SK-N-SH (cell line): Measurements from ENCODE around the gene HRH1. TPM values are rescaled to one million over a fixed set of nuclear protein-coding genes. Genes with fewer than 3 reads are reported as not detected.

Source experiments
- CTCF ChIA-PET: fragments of 300-600, 350-600 bp; formaldehyde crosslinking; extraction: SDS; loops from one replicate; lab custom pipeline; 2021; lab: Yijun Ruan, JAX
- POLR2A ChIA-PET: fragments of 350-600 bp; sonication (Branson Sonifier 250); formaldehyde crosslinking; extraction: SDS; loops from one replicate; lab custom pipeline; 2020; ENCODE audit warnings: antibody characterized with exemption, inconsistent platforms; lab: Yijun Ruan, JAX
- DNase-seq: peaks from one replicate; pipeline ENCODE4 v3.0.0; 2012
- H2AFZ ChIP-seq: fragments of 200-600 bp; sonication (generic); 2 replicates; pipeline ENCODE4 v1.8.1; 2016; ENCODE audit warnings: antibody characterized with exemption, mild to moderate bottlenecking, low read depth
- H3F3A ChIP-seq: fragments of 200-600 bp; sonication (generic); replicated peaks from 2 replicates; pipeline ENCODE3; 2016; ENCODE audit warnings: antibody characterized with exemption, mild to moderate bottlenecking; ENCODE audit not compliant: insufficient read depth
- H3K27ac ChIP-seq, 2 experiments: fragments of 200-500 bp in 1 of 2; fragments of 200-600 bp in 1 of 2; sonication (Bioruptor generic) in 1 of 2; sonication (generic), shearing (Covaris generic) in 1 of 2; 2 replicates each; pipeline versions ENCODE4 v1.5.1 to v1.6.1; 2014 to 2016; ENCODE audit warnings: low read depth in 2 of 2, inconsistent platforms in 1 of 2, low read length in 1 of 2, mild to moderate bottlenecking in 1 of 2, mixed read lengths in 1 of 2
- H3K27me3 ChIP-seq: fragments of 200-600 bp; sonication (generic), shearing (Covaris generic); 2 replicates; pipeline ENCODE4 v1.6.1; 2016; ENCODE audit warnings: mixed run types; ENCODE audit not compliant: insufficient read depth
- H3K36me3 ChIP-seq, 2 experiments: fragments of 200-500 bp in 1 of 2; fragments of 200-600 bp in 1 of 2; sonication (Bioruptor generic) in 1 of 2; sonication (generic) in 1 of 2; replicated peaks in 1 of 2; 2 replicates each; pipeline versions ENCODE3 to v1.5.1; 2014 to 2016; ENCODE audit warnings: low read length in 1 of 2, mild to moderate bottlenecking in 1 of 2; ENCODE audit not compliant: insufficient read depth in 2 of 2, control insufficient read depth in 1 of 2
- H3K4me1 ChIP-seq, 2 experiments: fragments of 200-500 bp in 1 of 2; fragments of 200-600 bp in 1 of 2; sonication (Bioruptor generic) in 1 of 2; sonication (generic), shearing (Covaris generic) in 1 of 2; 2 replicates each; pipeline versions ENCODE4 v1.5.1 to v1.6.1; 2014 to 2016; ENCODE audit warnings: low read depth in 1 of 2, low read length in 1 of 2, mixed run types in 1 of 2; ENCODE audit not compliant: insufficient read depth in 2 of 2, control insufficient read depth in 1 of 2
- H3K4me2 ChIP-seq: fragments of 200-600 bp; sonication (generic), shearing (Covaris generic); 2 replicates; pipeline ENCODE4 v1.6.1; 2017; ENCODE audit warnings: mixed run types
- H3K4me3 ChIP-seq, 2 experiments: fragments of 200-500 bp in 1 of 2; fragments of 200-600 bp in 1 of 2; sonication (Bioruptor generic) in 1 of 2; sonication (generic), shearing (Covaris generic) in 1 of 2; 2 replicates each; pipeline versions ENCODE4 v1.5.1 to v1.8.1; 2014 to 2016; ENCODE audit warnings: low read depth in 2 of 2, inconsistent platforms in 1 of 2, low read length in 1 of 2, mild to moderate bottlenecking in 1 of 2, mixed read lengths in 1 of 2, moderate library complexity in 1 of 2
- H3K79me2 ChIP-seq: fragments of 200-600 bp; sonication (generic); 2 replicates; pipeline ENCODE4 v1.8.1; 2017; ENCODE audit warnings: mild to moderate bottlenecking; ENCODE audit not compliant: insufficient read depth
- H3K9ac ChIP-seq: fragments of 200-600 bp; sonication (generic); 2 replicates; pipeline ENCODE4 v1.6.1; 2017; ENCODE audit warnings: mixed run types
- H3K9me2 ChIP-seq: fragments of 200-600 bp; sonication (generic); 2 replicates; pipeline ENCODE4 v1.6.1; 2017; ENCODE audit warnings: mixed run types
- H3K9me3 ChIP-seq: fragments of 200-600 bp; sonication (generic); 2 replicates; pipeline ENCODE4 v1.6.1; 2017; ENCODE audit warnings: mixed run types, mild to moderate bottlenecking, moderate library complexity
- H4K20me1 ChIP-seq: fragments of 200-600 bp; sonication (generic); 2 replicates; pipeline ENCODE4 v1.6.1; 2017; ENCODE audit warnings: mild to moderate bottlenecking, mixed run types; ENCODE audit not compliant: insufficient read depth
- ELF1 ChIP-seq: IDR thresholded peaks from 2 replicates; pipeline ENCODE4 v1.4.0; 2012
- EP300 ChIP-seq, 2 experiments: IDR thresholded peaks; 2 replicates each; pipeline versions ENCODE4 v1.4.0 to v1.6.1; 2012; ENCODE audit warnings: borderline replicate concordance in 1 of 2, low read depth in 1 of 2, low read length in 1 of 2
- EZH2phosphoT487 ChIP-seq: fragments of 200-600 bp; sonication (generic); IDR thresholded peaks from 2 replicates; pipeline ENCODE4 v1.6.1; 2017; ENCODE audit warnings: low read depth, mixed run types, mild to moderate bottlenecking, antibody characterized with exemption, moderate library complexity, borderline replicate concordance
- FOSL2 ChIP-seq: IDR thresholded peaks from 2 replicates; pipeline ENCODE4 v1.4.0; 2012; ENCODE audit warnings: low read depth, mild to moderate bottlenecking, moderate library complexity, borderline replicate concordance
- FOXJ3 ChIP-seq: sonication (generic); formaldehyde crosslinking; IDR thresholded peaks from 2 replicates; pipeline ENCODE4 v1.5.1; 2020; ENCODE audit warnings: mild to moderate bottlenecking, missing genetic modification reagents
- FOXM1 ChIP-seq: IDR thresholded peaks from 2 replicates; pipeline ENCODE4 v1.4.0; 2012; ENCODE audit warnings: low read depth, mild to moderate bottlenecking
- GABPA ChIP-seq: IDR thresholded peaks from 2 replicates; pipeline ENCODE4 v1.4.0; 2012; ENCODE audit warnings: low read depth, mild to moderate bottlenecking
- GATA2 ChIP-seq: sonication (generic); formaldehyde crosslinking; IDR thresholded peaks from 2 replicates; pipeline ENCODE4 v1.5.0; 2020; ENCODE audit warnings: mild to moderate bottlenecking, missing genetic modification reagents
- IRF3 ChIP-seq: fragments of 150-350 bp; IDR thresholded peaks from 2 replicates; pipeline ENCODE4 v1.6.1; 2016; ENCODE audit warnings: mild to moderate bottlenecking, low read depth, low read length
- JUND ChIP-seq: IDR thresholded peaks from 2 replicates; pipeline ENCODE4 v1.4.0; 2012
- MAX ChIP-seq: IDR thresholded peaks from 2 replicates; pipeline ENCODE4 v1.4.0; 2012; ENCODE audit warnings: low read depth
- MEF2A ChIP-seq: IDR thresholded peaks from 2 replicates; pipeline ENCODE4 v1.4.0; 2012; ENCODE audit warnings: low read depth, borderline replicate concordance
- NFIC ChIP-seq: IDR thresholded peaks from 2 replicates; pipeline ENCODE4 v1.4.0; 2012; ENCODE audit warnings: borderline replicate concordance
- POLR2AphosphoS5 ChIP-seq: IDR thresholded peaks from 2 replicates; pipeline ENCODE4 v1.6.1; 2012; ENCODE audit warnings: low read depth, low read length
- RAD21 ChIP-seq: IDR thresholded peaks from 2 replicates; pipeline ENCODE4 v1.6.1; 2012; ENCODE audit warnings: mild to moderate bottlenecking, low read length
- RCOR1 ChIP-seq: fragments of 150-350 bp; IDR thresholded peaks from 2 replicates; pipeline ENCODE4 v1.6.1; 2017; ENCODE audit warnings: antibody characterized with exemption, low read length
- REST ChIP-seq: IDR thresholded peaks from 2 replicates; pipeline ENCODE4 v1.6.1; 2012; ENCODE audit warnings: mild to moderate bottlenecking, low read depth, low read length, moderate library complexity
- RXRA ChIP-seq: IDR thresholded peaks from 2 replicates; pipeline ENCODE4 v1.4.0; 2012; ENCODE audit warnings: low read depth, mild to moderate bottlenecking, borderline replicate concordance
- SIN3A ChIP-seq: IDR thresholded peaks from 2 replicates; pipeline ENCODE4 v1.6.1; 2012; ENCODE audit warnings: low read depth, mild to moderate bottlenecking, low read length, moderate library complexity, borderline replicate concordance
- SMC3 ChIP-seq: IDR thresholded peaks from 2 replicates; pipeline ENCODE4 v1.6.1; 2012; ENCODE audit warnings: low read depth, low read length, improper control_type of control experiment
- TAF1 ChIP-seq: IDR thresholded peaks from 2 replicates; pipeline ENCODE4 v1.6.1; 2012; ENCODE audit warnings: low read depth, mild to moderate bottlenecking, low read length, moderate library complexity, borderline replicate concordance
- TCF12 ChIP-seq: IDR thresholded peaks from 2 replicates; pipeline ENCODE4 v1.4.0; 2012
- TEAD4 ChIP-seq: IDR thresholded peaks from 2 replicates; pipeline ENCODE4 v1.4.0; 2012; ENCODE audit warnings: mild to moderate bottlenecking, borderline replicate concordance; ENCODE audit not compliant: insufficient read depth
- USF2 ChIP-seq: fragments of 150-350 bp; IDR thresholded peaks from 2 replicates; pipeline ENCODE4 v1.6.1; 2017; ENCODE audit warnings: antibody characterized with exemption, low read length, low read depth, borderline replicate concordance
- YY1 ChIP-seq: IDR thresholded peaks from 2 replicates; pipeline ENCODE4 v1.4.0; 2012; ENCODE audit warnings: low read depth, mild to moderate bottlenecking
- ZBTB33 ChIP-seq: IDR thresholded peaks from 2 replicates; pipeline ENCODE4 v1.4.0; 2012; ENCODE audit warnings: low read depth, borderline replicate concordance
- WGBS: methylation state at CpG from one replicate; pipeline ENCODE4 v1.1.6; 2017; ENCODE audit warnings: low lambda C conversion rate; 5-methylcytosine and 5-hydroxymethylcytosine counted together
- polyA plus RNA-seq, 3 experiments: library from polyadenylated mRNA; depleted of rRNA; stranded (reverse); fragments of >200 nt; gene quantifications; 2 replicates each; pipeline ENCODE4 v1.2.3, GENCODE V29; 2012

Gene HRH1
- polyA plus RNA-seq, 1 of the 3 experiments (the other 2 are of a cell fraction) = 6.2 TPM

GRCh38 chr3:11185564-11186317 is 31.4 kb downstream of the HRH1 start:
- Histone ChIP-seq H3K4me3 (no peak overlapping the region), H3K36me3 (no peaks in the 10 kb centered on the region), H2AFZ (no peak overlapping the region), H3F3A (peaks cover 24% of the 10 kb centered on the region), H3K9me2 (no peaks in the 10 kb centered on the region), H3K27me3 (no peaks in the 10 kb centered on the region), H3K4me2 (peak overlapping the region; percentile 59), H3K4me1 (peaks cover 14 to 20% of the 10 kb centered on the region in 2 experiments), H3K9ac (peak overlapping the region; percentile 23; the same call in 1 of the 2 replicates), H3K9me3 (no peaks in the 10 kb centered on the region), H4K20me1 (no peaks in the 10 kb centered on the region; the same call in 1 of the 2 replicates), H3K79me2 (peaks cover 97% of the 10 kb centered on the region), H3K27ac (peak overlapping the region; percentile 69 to 87)
- CTCF ChIA-PET = interaction anchor here (1.6 to 2.3 kb wide), 2 partner anchors 22 to 125 kb away, joined by 9 read pairs; no protein-coding TSS in a partner anchor
- POLR2A ChIA-PET = no interaction called here
- no peak for DNase-seq
- WGBS = 23% methylated on average over 10 of the region's 13 CpGs
- peak; percentile 80; the same call in 1 of the 2 replicates for TF ChIP-seq RXRA
- TF ChIP-seq EZH2phosphoT487 = no peak
- TF ChIP-seq YY1 = peak; percentile 36; the same call in 1 of the 2 replicates
- no peak for TF ChIP-seq REST
- TF ChIP-seq FOXJ3 (CRISPR knock-in tag) = no peak
- TF ChIP-seq RCOR1 = no peak
- TF ChIP-seq ZBTB33 = peak; percentile 40; the same call in 1 of the 2 replicates
- no peak for TF ChIP-seq SMC3
- TF ChIP-seq EP300 (IDR thresholded peaks at IDR 0.05; ENCODE audit: borderline replicate concordance in 1 of 2, low read depth in 1 of 2, low read length in 1 of 2) = peak in 1 of 2 experiments; percentile 86; a peak in 2 of 4 replicates
- TF ChIP-seq NFIC = peak; percentile 98
- no peak for TF ChIP-seq RAD21
- peak; percentile 91; the same call in 1 of the 2 replicates for TF ChIP-seq MEF2A
- no peak for TF ChIP-seq GABPA
- no peak for TF ChIP-seq TAF1
- peak; percentile 77; the same call in 1 of the 2 replicates for TF ChIP-seq POLR2AphosphoS5
- no peak for TF ChIP-seq FOXM1
- no peak for TF ChIP-seq ELF1
- TF ChIP-seq IRF3 = no peak
- peak; percentile 3; the same call in 1 of the 2 replicates for TF ChIP-seq FOSL2
- TF ChIP-seq USF2 = no peak
- peak; percentile 49; the same call in 1 of the 2 replicates for TF ChIP-seq JUND
- no peak for TF ChIP-seq GATA2 (CRISPR knock-in tag)
- peak; percentile 89; the same call in 1 of the 2 replicates for TF ChIP-seq SIN3A
- TF ChIP-seq TEAD4 = peak; percentile 89
- peak; percentile 91 for TF ChIP-seq MAX
- peak; percentile 86 for TF ChIP-seq TCF12
